NCI-H2081 (cell line): ENCODE measurements around the gene SUDS3.
A peak's percentile ranks its signal among the peaks of the same experiment; 100 is the strongest.

ENCODE experiments used
- DNase-seq, 2 experiments: peaks; one replicate each; lab custom pipeline; 2025; lab: John Stamatoyannopoulos, UW

SUDS3 gene

DNA sequence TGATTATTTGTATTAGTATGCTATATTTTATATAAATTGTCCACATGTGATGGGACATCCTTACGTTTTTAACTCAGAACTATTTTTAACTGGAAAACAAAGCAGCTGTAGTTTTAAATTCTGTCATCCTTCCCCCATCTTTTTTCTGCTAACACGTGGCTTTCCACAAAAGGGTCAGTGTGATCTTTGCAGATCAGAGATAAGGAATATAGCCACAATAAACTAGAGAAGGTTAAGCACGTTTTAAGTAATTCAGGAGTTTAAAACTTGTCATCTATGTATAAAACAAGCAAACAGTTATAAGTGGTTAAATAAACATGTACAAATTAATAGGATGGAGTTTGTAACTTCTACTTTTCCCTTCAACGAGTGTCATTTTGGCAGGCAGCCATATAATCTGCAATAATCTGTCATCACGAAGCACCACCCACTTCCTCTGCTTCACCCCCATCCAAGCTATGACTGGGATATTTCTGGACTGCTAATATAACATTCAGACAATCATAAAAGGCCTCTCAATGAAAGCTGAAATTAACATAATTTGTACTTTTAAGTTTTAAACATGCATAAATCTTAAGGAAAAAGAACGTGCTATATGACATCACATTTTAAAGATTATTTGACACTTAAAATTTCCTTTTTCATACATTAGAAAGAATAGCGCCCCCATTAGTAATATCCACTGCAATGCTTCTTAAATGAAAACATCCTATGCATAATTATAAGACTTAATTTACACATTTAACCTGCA, 18.9 kb upstream of the SUDS3 start:
- DNase-seq = no peak

DNA sequence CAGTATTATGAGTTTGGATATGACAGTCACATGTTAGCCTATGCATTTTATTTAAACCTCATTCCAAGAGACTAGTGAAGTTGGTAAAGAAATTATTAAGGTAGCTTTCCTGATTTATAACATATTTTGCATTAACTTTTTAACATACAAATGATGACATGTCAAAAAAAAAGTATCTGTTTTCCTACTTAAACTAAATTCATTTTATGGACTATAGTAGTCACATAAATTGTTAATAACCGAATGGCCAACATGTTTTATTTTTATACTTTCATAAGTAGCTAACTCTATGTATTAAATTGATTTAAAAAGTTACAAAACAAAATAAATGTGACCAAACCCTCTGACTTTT, 18.4 kb upstream of the SUDS3 start:
- no peak for DNase-seq

DNA sequence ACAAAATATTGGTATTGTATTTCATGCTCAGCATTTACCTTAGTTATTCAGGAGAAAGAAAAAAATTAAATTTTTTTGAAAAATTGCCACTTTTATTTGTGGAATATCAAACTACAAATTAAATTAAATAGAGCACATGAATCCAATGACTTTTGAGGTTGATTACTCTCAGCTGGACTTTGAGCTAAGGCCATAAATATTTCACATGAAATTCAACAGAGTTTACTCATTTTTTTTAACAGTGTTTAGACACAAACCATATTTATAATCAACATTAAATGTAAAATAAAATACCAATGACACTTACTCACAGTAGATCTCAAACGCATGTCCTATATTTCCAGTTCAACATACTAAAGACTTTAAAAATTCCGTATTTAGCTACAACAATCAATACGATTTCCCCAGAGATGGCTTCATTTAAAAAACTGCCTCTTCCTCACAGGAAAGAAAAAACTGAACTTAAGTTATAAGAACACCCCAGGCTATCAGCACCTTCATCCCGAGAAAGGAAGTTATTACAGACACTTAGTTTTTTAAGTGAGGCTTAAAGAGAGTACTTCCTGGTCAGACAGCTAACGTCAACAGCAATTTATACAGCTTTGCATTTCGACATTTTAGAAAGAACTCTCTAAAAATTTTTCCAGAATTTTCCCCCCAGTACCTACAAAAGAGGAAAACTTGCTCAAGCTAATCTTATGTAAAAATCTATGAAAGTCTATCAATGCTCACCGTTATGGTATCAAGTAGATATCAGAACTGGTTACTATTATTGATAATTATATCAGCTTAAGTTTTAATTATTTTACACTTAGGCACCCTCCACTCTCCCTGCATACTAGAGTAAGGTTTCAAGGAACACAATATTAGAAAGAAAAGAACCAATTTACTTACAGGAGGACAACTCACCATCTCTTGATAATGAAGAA, 17.5 kb upstream of the SUDS3 start:
- DNase-seq = no peak

DNA sequence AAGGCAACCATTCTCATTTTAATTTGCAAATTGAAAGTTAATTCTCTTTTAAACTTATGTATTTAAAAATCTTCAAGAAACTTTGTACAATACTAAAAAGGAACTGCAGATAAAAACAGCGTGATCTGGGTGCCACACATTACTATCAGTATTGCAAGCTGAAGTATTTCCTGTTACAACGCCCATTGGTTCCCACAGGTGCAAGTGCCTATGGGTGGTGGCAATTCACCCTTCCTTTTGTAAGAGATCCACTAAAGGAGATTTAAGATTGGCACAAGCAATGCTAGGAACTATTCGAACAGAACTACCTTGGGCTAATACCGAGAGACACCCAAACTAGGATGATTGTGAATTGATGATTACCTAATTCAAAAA, 16.8 kb upstream of the SUDS3 start:
- no peak for DNase-seq

DNA sequence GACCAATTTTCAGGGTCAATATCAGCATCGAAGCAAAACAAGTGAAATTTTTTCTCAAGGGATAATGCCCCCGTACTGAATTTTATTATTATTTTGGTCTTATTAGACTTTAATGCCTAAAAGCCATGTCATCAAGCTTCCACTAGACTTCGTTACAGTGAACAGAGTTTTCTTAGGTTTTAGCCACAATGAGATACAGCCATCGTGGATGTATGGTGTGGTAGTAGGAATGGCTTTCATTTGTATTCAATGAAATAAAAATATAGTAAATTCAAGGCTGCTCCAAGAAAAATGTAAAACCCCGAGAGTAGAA, 15.3 kb upstream of the SUDS3 start:
- no peak for DNase-seq

DNA sequence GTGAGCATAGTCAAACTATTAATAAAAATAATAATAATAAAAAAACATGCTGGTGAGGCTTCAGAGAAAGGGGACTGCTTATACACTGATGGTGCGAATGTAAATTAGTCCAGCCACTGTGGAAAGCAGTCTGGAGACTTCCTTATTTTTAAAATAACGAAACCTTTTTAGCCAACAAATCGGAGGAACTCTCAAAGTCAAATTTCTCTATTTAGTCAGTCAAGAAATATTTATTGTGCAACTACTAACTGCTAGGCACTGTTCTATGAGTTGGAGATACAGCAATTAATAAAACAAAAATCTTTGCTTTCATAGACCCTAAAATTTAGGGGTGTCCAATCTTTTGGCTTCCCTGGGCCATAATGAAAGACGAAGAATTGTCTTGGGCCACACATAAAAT, 14.5 kb upstream of the SUDS3 start:
- DNase-seq = no peak

DNA sequence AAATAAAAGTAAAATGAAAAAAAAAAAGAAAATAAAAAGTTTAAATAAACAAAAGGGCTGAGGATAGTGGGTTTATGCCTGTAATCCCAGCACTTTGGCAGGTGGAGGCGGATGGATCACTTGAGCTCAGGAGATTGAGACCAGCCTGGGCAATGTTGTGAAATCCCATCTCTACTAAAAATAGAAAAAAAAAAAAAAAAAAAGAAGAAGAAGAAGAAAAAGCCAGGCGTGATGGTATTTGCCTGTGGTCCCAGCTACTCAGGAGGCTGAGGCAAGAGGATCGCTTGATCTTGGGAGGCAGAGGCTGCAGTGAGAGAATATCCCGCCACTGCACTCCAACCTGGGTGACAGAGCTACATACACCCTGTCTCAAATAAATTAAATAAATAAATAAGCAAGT, 7.5 kb upstream of the SUDS3 start:
- DNase-seq = no peak

DNA sequence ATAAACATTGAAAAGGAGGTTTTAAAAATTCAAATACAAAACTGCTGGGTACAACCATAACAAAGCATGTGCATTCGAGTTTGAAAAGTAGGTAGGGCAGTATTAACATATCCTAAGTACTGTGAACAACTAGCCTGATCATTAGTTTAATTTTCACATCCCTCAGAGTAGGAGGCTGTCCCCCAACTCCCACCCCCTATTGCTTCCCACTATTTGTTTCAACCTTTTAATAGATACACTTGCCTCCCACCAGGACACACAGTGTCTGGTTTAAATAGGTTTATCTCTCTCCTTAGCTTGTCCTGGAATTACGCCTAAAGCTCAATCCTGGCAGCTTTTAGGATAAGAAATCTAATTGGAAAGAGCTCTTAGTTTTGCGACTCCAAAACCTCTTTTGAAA, 5.8 kb upstream of the SUDS3 start:
- no peak for DNase-seq

DNA sequence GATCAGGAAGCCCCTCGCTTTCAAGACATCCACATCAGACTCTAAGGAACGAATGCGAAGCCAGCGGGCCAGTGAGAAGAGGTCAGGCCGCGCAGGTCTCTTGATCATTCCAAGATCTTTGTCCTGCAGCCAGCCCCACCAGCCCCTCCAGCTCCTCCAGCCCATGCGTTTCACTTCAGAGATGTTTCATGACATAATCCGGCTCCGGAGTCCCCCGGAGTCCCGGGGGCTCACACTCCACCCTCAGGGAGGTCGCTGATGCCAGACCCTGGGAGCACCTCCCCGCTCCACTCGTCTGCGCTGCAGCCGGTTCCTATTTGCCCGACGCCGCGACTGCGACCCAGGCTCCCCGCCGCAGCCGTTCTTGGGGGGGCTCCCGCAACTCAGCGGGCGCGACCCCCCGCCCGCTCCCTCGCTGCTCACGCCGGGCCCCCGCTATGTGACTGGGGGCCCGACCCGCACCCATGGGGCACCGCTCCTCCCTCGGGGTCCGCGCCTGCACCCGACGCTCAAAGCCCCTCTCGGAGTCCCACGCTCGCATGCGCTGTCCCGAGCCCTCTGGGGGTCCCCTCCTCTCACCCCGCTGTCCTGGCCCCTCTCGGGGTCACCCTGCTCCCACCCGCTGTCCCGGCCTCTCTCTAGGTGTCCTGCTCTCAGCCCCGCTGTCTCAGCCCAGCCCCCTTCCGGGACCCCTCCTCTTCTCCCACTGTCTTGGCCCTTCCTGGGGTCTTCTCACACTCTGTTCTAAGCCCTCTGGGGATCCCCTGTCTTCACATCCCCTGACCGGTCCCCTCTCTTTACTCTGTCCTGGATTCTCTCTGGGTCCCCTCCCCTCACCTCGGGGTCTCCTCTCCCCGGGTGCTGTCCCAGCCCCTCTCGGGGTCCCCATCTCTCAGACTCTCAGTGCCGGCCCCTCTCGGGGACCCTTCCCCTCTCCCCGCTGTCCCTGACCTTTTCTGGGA, 4.8 kb upstream of the SUDS3 start:
- no peak for DNase-seq

DNA sequence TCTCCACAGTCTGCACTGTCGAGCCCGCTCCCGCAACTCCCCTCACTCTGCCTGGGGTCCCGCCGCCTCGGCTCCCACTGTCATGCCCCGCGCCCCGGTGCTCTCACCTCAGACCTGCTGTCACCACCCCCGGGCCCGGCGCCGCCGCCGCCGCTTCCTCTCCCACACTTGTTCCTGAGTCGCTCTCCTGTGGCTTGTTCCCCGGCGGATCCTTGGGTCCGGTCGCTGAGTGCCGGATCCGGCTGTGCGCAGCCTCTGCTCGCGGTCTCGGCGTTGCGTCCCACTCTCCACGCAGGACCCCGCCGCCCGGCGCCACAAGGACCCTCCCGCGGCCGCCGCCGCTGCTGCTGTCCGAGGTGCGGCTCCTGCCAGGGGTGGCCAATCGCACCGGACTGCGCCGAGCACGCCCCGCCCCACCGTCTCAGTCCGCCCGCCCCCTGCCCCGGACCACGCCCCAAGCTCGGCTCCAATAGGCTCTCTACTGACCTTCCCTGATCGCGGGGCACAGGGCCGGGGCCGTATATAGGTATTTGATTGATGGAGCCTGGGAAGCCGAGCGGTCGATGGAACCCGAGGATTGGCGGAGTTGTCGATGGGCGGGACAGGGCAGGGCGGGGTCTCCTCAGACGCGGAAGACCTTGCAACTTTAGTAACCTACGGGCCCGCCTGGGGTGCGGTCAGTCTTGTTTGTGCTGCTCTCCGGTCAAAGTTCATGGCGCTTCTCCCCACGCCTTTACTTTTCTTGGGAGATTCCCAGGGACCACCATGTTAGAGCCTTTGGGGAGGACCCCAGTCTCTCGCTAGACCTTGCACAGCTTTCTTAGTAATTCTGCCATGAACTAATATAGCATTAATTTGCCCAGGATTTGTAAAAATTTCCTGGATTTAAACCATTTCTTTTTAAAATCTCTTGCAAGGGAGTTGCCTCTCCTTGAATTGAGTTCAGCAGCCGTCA, 3.5 kb upstream of the SUDS3 start, which contains the start of gene TAOK3:
TAOK3 (minus strand) TSS at position 367 of the 955 bp plus-strand sequence. CDS start 117,340 bp downstream, outside the sequence.
- DNase-seq = peak; percentile 95 to 96

DNA sequence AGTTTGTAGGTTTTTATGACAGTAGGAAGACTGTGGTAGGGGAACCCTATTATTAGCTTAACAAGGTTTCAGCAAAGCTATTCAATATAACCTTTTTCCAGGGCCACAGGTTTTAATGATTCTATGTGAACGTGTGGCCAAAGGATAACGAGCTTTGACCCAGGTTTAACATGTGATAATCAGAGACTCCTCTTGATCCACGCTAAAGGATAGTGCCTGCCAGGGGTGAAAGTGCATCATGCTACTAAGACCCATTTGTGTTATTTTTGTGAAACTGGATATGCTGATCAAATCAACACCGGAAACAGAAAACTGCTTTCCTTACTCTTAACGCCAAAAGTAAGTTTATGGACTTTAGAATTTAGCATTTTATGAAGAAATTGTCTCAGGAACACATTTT, 2.7 kb upstream of the SUDS3 start:
- no peak for DNase-seq

DNA sequence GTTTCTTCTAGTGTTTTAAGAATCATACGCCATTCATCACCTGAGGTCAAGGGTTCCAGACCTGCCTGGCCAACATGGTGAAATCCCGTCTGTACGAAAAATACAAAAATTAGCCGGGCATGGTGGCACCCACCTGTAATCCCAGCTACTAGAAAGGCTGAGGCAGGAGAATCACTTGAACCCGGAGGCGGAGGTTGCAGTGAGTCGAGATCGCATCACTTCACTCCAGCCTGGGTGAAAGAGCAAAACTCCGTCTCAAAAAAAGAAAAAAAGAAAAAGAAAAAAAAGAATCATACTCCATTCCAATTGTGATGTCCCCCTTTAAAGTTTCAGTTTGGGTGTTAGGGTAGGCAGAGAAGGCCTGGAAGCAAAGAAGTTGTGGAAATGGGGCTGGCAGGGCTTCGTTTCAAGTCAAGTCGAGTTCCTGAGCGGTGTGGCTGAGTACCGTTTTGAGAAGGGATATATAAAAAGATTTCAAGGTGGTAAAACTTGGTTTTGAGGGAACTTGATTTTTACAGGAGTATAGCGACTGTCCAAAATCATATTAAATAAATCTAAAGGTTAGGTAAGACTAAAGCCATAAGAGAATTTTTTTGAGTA, 2.1 kb upstream of the SUDS3 start:
- DNase-seq = no peak

DNA sequence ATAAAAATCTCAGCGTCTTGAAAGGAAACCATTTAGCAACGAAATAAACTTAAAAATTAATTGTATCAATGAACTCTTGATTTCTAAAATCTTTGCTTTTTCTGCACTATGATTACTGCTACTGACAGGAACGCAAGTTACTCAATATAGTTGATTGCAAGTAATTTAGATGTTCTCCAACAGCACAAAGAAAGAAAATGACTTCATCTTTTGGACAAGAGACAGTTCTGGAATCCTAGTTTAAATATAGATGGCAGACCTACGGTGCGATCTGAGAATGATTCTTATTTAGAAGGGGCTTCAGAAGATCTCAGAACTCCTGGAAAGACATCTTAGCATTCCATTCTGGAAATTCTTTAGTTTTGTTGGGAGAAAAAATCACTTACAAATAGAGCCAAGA, 1.4 kb upstream of the SUDS3 start:
- no peak for DNase-seq

DNA sequence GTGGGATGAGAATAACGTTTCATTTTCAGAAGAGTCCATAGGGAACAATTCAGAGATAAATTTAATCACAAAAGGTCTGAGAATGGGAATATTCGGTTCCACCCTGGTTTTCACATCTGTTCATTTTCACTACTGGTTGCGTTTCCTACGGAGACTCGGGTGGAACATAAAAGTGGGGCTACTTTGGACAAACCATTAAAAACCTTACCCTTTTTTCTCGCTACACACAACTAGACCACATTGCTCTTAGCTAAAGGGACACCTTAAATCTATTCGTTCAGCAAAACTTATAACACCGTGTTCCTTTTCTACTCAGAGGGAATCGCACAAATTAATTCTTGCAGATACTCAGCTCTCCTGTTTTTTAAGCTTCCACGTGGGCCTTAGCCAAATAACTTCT, 1.0 kb upstream of the SUDS3 start:
- DNase-seq = no peak

DNA sequence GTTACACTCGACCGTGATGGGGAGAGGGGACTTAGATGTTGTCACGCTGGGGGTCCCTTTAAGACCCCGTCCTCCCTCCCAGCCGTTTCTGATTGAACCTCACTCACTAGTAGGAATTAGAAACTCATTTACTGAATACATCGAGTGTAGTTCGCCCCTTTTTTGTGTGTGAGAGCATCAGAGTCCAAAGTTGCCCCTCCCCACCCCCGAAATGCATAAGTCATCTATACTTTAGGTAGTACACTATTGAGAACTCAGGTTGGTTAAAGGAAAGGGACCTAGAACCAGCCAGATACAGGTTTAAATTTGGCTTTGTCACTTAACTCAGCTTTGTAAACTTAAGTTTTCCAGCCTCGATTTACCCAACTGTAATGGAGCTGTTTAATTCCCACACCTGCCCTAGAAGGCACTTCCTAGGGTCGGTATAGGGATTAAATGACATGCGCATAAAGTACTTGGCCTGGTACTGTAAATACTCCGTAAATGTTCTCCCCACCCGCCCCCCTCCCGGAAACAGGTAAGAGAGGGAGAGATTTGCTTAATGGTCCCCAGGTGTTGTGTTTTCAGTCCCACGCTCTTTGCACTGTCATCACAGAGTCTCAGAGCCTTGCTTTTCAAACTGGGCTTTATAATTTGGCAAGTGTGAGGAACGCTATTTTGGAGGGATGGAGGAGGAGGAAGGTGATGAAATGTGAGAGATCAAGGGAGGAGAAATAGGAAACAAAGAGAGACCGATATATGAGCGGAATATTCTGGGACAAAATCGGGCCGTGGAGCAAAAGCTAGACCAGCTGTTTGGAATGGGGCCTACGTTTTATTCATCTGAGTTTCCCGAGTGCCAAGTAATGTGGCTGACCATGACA, 897 bp downstream of the SUDS3 start:
- no peak for DNase-seq

DNA sequence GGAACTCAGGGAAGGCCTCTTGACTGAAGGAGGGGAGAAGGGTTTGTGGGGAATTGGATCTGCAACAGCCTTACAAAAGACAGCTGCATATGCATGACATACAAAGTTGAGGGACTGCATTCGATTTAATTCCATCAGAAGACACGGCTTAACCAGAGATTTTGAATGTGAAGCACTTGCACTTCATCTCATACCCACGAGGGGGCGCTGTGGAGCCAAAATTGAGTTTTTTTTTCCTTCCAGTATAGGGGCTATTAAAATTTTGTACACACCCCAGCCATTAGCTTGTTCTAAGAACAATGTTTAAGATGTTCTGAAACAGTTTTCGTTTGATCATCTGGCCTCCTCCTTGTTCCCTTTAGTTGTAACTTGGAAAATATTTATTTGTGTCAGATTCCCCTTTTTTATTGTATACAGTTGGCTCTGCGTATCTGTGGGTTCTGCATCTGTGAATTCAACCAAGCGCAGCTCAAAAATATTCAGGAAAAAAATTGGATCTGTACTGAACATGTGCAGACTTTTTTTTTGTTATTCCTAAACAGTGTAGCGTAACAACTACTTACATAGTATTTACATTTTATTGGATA, 1.6 kb downstream of the SUDS3 start:
- DNase-seq = peak; percentile 43 to 52

DNA sequence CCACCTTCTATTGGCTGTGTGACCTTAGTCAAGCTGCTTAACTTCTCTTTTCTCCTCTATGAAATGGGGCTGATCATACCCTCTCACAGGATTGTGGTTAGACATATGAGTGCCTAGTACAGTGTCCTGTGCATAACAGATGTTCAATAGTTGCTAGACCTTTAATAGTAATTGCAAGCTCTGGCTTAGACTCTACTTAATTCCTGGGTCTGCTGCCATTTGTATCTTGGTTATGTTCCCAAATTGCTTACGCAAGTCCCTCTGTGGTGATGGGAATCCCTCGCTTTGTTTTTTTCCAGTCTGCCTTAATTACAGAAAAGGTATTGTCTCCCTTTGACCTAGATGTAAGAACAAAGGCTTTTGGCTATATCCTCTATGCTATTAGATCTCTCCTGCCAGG, 15.1 kb downstream of the SUDS3 start:
- DNase-seq = no peak

DNA sequence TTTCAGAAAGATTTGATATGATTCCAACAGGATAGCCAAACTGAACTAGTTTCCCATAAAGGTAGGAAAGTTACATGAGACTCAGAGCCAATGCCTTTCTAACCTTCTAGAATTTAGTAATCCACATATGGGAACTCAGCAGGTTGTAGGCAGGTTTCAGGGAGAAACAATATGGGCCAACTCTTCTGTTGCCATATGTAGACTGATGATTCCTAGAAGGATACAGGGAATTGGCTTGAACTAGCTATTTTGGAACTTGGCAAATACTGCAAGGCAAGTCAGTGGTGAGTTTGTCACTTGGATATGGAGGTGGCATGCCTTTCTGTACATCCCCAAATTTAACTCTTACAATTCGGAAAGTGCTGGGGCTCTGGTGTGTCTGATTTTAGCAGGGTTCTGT, 15.5 kb downstream of the SUDS3 start:
- no peak for DNase-seq

DNA sequence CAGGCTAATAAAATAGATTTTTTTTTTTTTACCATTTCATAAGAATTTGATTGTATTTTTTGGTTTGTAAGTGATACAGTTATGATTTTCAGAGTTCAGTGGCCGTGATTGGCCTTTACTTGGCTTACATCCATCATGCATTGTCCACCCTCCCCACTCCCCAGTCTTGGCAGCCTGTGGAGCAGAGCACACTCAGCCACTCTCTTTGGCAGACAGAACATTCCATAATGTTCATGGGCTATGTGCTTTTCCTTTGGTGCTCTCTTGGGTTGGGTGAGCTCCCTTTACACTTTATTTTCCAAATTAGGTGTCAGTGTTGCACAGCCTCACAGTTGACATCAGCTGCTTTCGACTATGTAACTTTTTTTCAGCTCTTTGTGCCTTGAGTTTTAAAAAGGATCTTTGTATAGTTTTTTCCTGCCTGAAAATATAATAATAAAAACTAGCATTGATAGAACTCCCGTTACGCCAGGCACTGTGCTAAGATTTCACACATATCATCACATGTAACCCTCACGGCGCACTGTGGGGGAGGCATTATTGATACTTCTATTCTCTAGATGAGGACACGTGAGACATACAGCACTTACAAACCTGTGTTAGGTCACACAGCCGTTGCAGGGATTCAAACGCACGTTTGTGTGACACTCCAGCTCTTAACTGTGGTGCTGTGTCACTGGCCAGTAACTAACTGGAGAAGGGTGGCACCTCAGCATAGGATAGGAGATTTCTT, 21.5 kb downstream of the SUDS3 start:
- no peak for DNase-seq
